ENCODE measurements around the gene CSF2RB.

DNA sequence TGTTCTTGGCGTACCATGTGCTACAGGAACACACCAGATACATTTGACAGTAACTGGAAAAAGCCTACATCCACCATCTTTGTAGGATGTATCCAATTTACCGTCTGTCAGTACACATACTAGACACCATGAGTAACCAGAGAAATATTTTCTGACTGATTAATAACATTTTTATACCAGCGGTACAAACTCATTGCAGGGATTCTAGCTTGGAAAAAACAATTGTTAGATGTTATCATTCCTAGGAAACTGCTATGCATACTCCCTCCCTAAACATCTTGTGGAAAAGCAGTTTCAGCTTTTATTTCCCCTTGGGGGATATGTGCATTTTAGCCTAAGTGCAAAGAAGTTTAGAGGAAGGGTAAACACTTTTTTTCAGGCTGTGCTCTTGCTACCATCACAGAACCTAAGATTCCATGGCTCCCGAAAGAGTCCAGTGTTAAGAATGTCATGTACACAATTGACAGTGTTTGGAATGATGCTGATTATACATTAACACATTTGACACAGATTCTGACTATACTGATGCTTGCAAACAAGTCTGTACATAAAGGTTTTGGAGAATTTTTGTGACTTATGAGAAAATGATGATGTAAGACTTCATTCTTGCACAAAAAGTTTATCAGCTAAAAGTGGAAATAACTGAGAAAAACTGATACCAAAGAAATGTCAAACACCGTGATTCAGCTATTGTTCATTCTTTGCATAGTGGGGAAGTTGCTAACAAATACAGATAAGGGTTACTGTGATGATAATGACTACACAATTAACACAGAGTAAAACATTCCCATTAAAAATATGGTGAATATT is 28.9 kb upstream of the CSF2RB start:
- no peak for TF ChIP-seq CTCF (IDR thresholded peaks at IDR 0.05)
- no peak for TF ChIP-seq POLR2A (IDR thresholded peaks at IDR 0.05)
